A549 (cell line): Measurements from ENCODE around the gene IFI27L2. TPM values are rescaled to one million over a fixed set of nuclear protein-coding genes. Genes with fewer than 3 reads are reported as not detected.

Experiments
- ATAC-seq, 2 experiments: fragments of 200-7000 bp in 1 of 2; fragments of >200 bp in 1 of 2; cut with Nextera tagmentation in 1 of 2; cut with Tn5 transposase in 1 of 2; 3 replicates each; pipeline versions ENCODE4 v1.8.0 to v1.9.1; 2018 to 2020; ENCODE audit warnings: mild to moderate bottlenecking in 1 of 2, moderate library complexity in 1 of 2
- CTCF ChIA-PET: fragments of 300-600 bp; sonication (Branson Sonifier 250); formaldehyde crosslinking; extraction: SDS; loops from one replicate; lab custom pipeline; 2021; ENCODE audit warnings: antibody characterized with exemption, inconsistent platforms; lab: Yijun Ruan, JAX
- POLR2A ChIA-PET: fragments of 350-600 bp; formaldehyde crosslinking; extraction: SDS; loops from one replicate; lab custom pipeline; 2021; ENCODE audit warnings: antibody characterized with exemption, inconsistent platforms; lab: Yijun Ruan, JAX
- DNase-seq, 2 experiments: peaks; one replicate each; pipeline versions ENCODE4 v3.0.0 to v3.0.0-alpha.2; 2011 to 2016; ENCODE audit warnings: low read depth in 1 of 2, low spot score in 1 of 2
- FAIRE-seq: peaks from 2 replicates; lab custom pipeline; 2011; peaks lifted over from hg19 to GRCh38; lab: Jason Lieb, UNC
- H3K27ac ChIP-seq, 2 experiments: fragments of >200 bp; sonication (Bioruptor Twin); formaldehyde crosslinking; 3 replicates each; pipeline ENCODE4 v1.5.1; 2016 to 2017
- H3K4me1 ChIP-seq: fragments of >200 bp; sonication (Bioruptor Twin); formaldehyde crosslinking; 3 replicates; pipeline ENCODE4 v1.6.1; 2016
- H3K4me2 ChIP-seq: fragments of >200 bp; sonication (Bioruptor Twin); formaldehyde crosslinking; 3 replicates; pipeline ENCODE4 v1.6.1; 2016
- H3K4me3 ChIP-seq: fragments of >200 bp; sonication (Bioruptor Twin); formaldehyde crosslinking; 3 replicates; pipeline ENCODE4 v1.5.1; 2016
- H3K9me3 ChIP-seq: fragments of >200 bp; sonication (Bioruptor Twin); formaldehyde crosslinking; 3 replicates; pipeline ENCODE4 v1.6.1; 2016
- BCL3 ChIP-seq: fragments of >200 bp; sonication (Bioruptor Twin); formaldehyde crosslinking; IDR thresholded peaks from 3 replicates; pipeline ENCODE4 v1.6.1; 2016
- CBX2 ChIP-seq: fragments of 200-600 bp; sonication (generic); IDR thresholded peaks from 2 replicates; pipeline ENCODE4 v1.6.1; 2016; ENCODE audit warnings: low read depth, mild to moderate bottlenecking, borderline replicate concordance
- CEBPB ChIP-seq, 2 experiments: fragments of >200 bp in 1 of 2; sonication (Bioruptor Twin) in 1 of 2; formaldehyde crosslinking in 1 of 2; IDR thresholded peaks; 2 replicates each; pipeline ENCODE4 v1.6.1; 2012 to 2016
- CHD2 ChIP-seq: fragments of 150-350 bp; IDR thresholded peaks from 2 replicates; pipeline ENCODE4 v1.6.1; 2014; ENCODE audit warnings: low read length; ENCODE audit not compliant: partially characterized antibody
- CHD4 ChIP-seq: fragments of 200-600 bp; sonication (generic); IDR thresholded peaks from 2 replicates; pipeline ENCODE4 v1.6.1; 2016; ENCODE audit warnings: antibody characterized with exemption, mild to moderate bottlenecking, borderline replicate concordance
- EHF ChIP-seq: fragments of 250-450 bp; sonication (Bioruptor Pico); IDR thresholded peaks from 2 replicates; pipeline ENCODE4 v1.5.0; 2020; ENCODE audit warnings: mild to moderate bottlenecking
- EP300 ChIP-seq, 2 experiments: fragments of >200 bp; sonication (Bioruptor Twin); formaldehyde crosslinking; IDR thresholded peaks; 2 replicates in 1 of 2; 3 replicates in 1 of 2; pipeline ENCODE4 v1.6.1; 2016 to 2017
- FOSB ChIP-seq: fragments of 250-450 bp; sonication (Bioruptor Pico); IDR thresholded peaks from 2 replicates; pipeline ENCODE4 v1.5.0; 2020; ENCODE audit warnings: mild to moderate bottlenecking, moderate library complexity
- HEYL ChIP-seq: fragments of 250-450 bp; sonication (Bioruptor Pico); IDR thresholded peaks from 2 replicates; pipeline ENCODE4 v1.8.0; 2021; ENCODE audit warnings: mild to moderate bottlenecking, moderate library complexity
- HMGXB4 ChIP-seq: fragments of 250-450 bp; sonication (Bioruptor Pico); IDR thresholded peaks from 2 replicates; pipeline ENCODE4 v1.5.0; 2021; ENCODE audit warnings: mild to moderate bottlenecking, moderate library complexity, borderline replicate concordance
- HOXA7 ChIP-seq: fragments of 250-450 bp; sonication (Bioruptor Pico); IDR thresholded peaks from 2 replicates; pipeline ENCODE4 v1.5.0; 2020; ENCODE audit warnings: mild to moderate bottlenecking, moderate library complexity
- HOXB13 ChIP-seq: fragments of 250-450 bp; sonication (Bioruptor Pico); IDR thresholded peaks from 2 replicates; pipeline ENCODE4 v1.5.0; 2020; ENCODE audit warnings: low read depth, mild to moderate bottlenecking, moderate library complexity
- HOXB5 ChIP-seq: fragments of 250-450 bp; sonication (Bioruptor Pico); IDR thresholded peaks from 2 replicates; pipeline ENCODE4 v1.5.0; 2020; ENCODE audit warnings: mild to moderate bottlenecking, moderate library complexity
- KDM1A ChIP-seq: fragments of 200-600 bp; sonication (generic); IDR thresholded peaks from 2 replicates; pipeline ENCODE4 v1.6.1; 2016; ENCODE audit warnings: low read depth, mild to moderate bottlenecking
- POLR2A ChIP-seq: IDR thresholded peaks from 2 replicates; pipeline ENCODE4 v1.6.1; 2012; ENCODE audit warnings: mild to moderate bottlenecking, low read length
- RARB ChIP-seq: fragments of 250-450 bp; sonication (Bioruptor Pico); IDR thresholded peaks from 2 replicates; pipeline ENCODE4 v1.8.0; 2021; ENCODE audit warnings: mild to moderate bottlenecking, moderate library complexity
- RCOR1 ChIP-seq: fragments of 150-350 bp; IDR thresholded peaks from 2 replicates; pipeline ENCODE4 v1.6.1; 2014; ENCODE audit warnings: antibody characterized with exemption, low read length, low read depth
- SMC3 ChIP-seq: fragments of >200 bp; sonication (Bioruptor Twin); formaldehyde crosslinking; IDR thresholded peaks from 3 replicates; pipeline ENCODE4 v1.6.1; 2018; ENCODE audit warnings: inconsistent platforms
- TFCP2L1 ChIP-seq: fragments of 250-450 bp; sonication (Bioruptor Pico); IDR thresholded peaks from 2 replicates; pipeline ENCODE4 v1.5.0; 2021; ENCODE audit warnings: mild to moderate bottlenecking
- TP53 ChIP-seq: fragments of 250-450 bp; sonication (Bioruptor Pico); IDR thresholded peaks from 2 replicates; pipeline ENCODE4 v1.5.0; 2021; ENCODE audit warnings: mild to moderate bottlenecking, moderate library complexity
- ZFP36 ChIP-seq: fragments of 450-650 bp; IDR thresholded peaks from 2 replicates; pipeline ENCODE4 v1.6.1; 2014; ENCODE audit warnings: borderline replicate concordance; ENCODE audit not compliant: partially characterized antibody
- WGBS: methylation state at CpG from one replicate; pipeline ENCODE4 v1.1.6; 2017; ENCODE audit errors: missing lambda C conversion rate; 5-methylcytosine and 5-hydroxymethylcytosine counted together
- polyA plus RNA-seq, 4 experiments: library from polyadenylated mRNA; depleted of rRNA in 3 of 4; stranded (reverse); fragments of >200 nt; fragmentation: RNase III in 1 of 4; extraction: RNeasy Plus Mini Kit Qiagen cat#74134 plus additional on column Dnase treatment in 1 of 4; gene quantifications; 2 replicates in 3 of 4; 3 replicates in 1 of 4; pipeline ENCODE4 v1.2.3, GENCODE V29; 2011 to 2017
- TF ChIP-seq, protein P1 (sequence below): IDR thresholded peaks from 2 replicates; pipeline ENCODE4 v1.6.1; 2012
- TF ChIP-seq, protein P2 (sequence below): fragments of 200-600 bp; sonication (generic); IDR thresholded peaks from 2 replicates; pipeline ENCODE4 v1.6.1; 2016; ENCODE audit warnings: antibody characterized with exemption, mild to moderate bottlenecking, moderate library complexity

The IFI27L2 gene
- polyA plus RNA-seq, 2 of the 4 experiments (the other 2 are of a cell fraction): 20.3 to 64.4 TPM

DNA sequence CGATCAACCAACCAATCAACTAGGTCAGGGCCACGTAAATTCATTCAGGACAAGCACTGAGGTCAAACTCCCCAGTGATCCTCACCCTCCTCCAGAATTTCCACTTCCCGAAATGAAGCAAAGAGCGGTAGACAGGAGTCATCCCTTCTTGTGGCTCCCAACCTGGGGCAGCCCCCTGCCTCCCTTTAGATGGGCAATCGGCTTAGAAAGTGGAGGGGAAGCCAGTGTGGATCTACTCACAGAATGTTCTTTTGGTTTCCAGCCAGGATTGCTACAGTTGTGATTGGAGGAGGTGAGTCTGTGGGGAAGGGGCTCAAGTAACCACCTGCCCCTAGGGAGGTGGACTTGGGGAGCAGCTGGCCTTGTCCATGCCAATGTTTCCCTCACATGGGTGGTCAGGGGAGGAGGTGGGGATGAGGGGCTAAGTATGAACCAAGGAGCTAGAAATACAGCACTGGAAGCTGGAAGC, 14.8 kb downstream of the IFI27L2 start (continued):
- TF ChIP-seq, protein P1, sequence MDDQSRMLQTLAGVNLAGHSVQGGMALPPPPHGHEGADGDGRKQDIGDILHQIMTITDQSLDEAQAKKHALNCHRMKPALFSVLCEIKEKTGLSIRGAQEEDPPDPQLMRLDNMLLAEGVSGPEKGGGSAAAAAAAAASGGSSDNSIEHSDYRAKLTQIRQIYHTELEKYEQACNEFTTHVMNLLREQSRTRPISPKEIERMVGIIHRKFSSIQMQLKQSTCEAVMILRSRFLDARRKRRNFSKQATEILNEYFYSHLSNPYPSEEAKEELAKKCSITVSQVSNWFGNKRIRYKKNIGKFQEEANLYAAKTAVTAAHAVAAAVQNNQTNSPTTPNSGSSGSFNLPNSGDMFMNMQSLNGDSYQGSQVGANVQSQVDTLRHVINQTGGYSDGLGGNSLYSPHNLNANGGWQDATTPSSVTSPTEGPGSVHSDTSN: no peak
- TF ChIP-seq HMGXB4 (no peak), HOXA7 (CRISPR knock-in tag) (no peak), POLR2A (no peak)
- TF ChIP-seq, all 56 proteins: peak for 0

DNA sequence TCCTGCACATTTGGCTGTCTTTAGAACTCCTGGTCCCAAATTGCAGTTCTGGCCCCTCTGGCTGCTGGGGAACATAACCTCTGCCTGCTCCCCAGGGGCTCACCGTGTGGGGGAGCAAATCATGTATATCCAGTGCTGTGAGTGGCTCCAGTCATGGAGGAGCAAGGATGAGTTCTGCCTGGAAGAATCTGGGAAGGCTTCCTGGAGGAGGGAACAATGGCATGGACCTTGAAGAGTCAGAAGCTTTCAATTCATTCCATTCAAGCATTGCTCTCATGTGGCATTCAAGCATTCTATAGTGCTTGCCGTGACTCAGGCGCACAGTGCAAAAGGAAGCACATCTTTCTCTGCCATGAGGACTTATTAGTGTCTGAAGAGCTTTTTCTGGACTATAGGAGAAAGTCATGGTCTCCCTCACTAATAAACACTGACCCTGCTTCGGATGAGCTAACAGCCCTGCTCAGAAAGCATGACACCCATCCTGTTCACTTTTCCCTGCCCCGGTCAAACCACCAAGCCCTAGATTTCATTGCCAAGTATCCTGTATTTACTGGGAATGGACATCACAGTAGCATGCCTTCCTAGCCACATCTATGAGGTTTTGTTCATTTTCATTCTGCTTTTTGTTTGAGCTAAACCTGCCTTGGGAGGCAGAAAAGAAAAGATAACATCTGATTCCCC, 15.4 kb downstream of the IFI27L2 start:
- Histone ChIP-seq H3K4me2 (no peak overlapping the region), H3K9me3 (peaks cover 5% of the 10 kb centered on the region; the same call in 1 of the 3 replicates), H3K4me3 (no peak overlapping the region), H3K4me1 (no peaks in the 10 kb centered on the region), H3K27ac (no peak overlapping the region)
- POLR2A ChIA-PET: no interaction called here
- WGBS: 72% methylated on average over 5 of the region's 5 CpGs
- TF ChIP-seq ZFP36 (peak; percentile 64), KDM1A (no peak), BCL3 (no peak), EHF (CRISPR knock-in tag) (no peak), HOXB13 (CRISPR knock-in tag) (no peak)
- FAIRE-seq (no peak), DNase-seq (no peak), ATAC-seq (no peak)
- CTCF ChIA-PET: interaction anchor here (0.9 to 3.0 kb wide), 4 partner anchors 18 to 78 kb away, joined by 6 to 17 read pairs (median 6); no protein-coding TSS in a partner anchor

DNA sequence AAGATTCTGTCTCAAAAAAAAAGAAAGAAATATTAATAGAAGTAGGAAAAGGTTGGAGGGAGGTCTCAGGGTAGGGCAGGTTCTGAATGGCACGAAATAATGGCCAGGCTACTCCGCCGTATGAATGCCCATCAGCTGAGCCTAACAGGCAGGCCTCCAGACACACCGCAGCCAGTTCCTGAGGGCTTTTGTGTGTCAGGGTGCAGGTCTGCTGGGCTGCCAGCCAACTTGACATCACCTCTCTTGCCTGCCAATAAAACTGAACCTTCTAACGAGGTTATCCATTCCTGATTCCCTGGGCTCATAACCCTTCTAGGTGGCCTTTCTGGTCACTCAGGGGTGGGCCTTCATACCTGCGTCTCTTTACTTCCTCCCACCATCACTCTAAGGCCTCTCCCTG, 15.9 kb downstream of the IFI27L2 start:
- CTCF ChIA-PET: interaction anchor here (0.6 to 0.9 kb wide), 2 partner anchors 77 to 793 kb away, joined by 3 to 6 read pairs; no protein-coding TSS in a partner anchor
- Histone ChIP-seq H3K4me3 (no peak overlapping the region), H3K4me1 (no peaks in the 10 kb centered on the region), H3K4me2 (no peak overlapping the region), H3K9me3 (no peaks in the 10 kb centered on the region), H3K27ac (no peak overlapping the region)
- TF ChIP-seq BCL3: no peak
- no peak for TF ChIP-seq RARB (CRISPR knock-in tag)
- TF ChIP-seq HMGXB4: no peak
- TF ChIP-seq EP300 (IDR thresholded peaks at IDR 0.05): no peak
- no peak for TF ChIP-seq CHD2
- no peak for TF ChIP-seq FOSB (CRISPR knock-in tag)
- TF ChIP-seq EHF (CRISPR knock-in tag): no peak
- TF ChIP-seq SMC3: no peak
- TF ChIP-seq HOXB5 (CRISPR knock-in tag): no peak
- no peak for TF ChIP-seq TFCP2L1 (CRISPR knock-in tag)
- TF ChIP-seq TP53 (CRISPR knock-in tag): no peak
- TF ChIP-seq CHD4: no peak
- TF ChIP-seq HEYL (CRISPR knock-in tag): no peak
- TF ChIP-seq CBX2: no peak
- TF ChIP-seq RCOR1: no peak
- TF ChIP-seq CEBPB (IDR thresholded peaks at IDR 0.05): no peak
- no peak for TF ChIP-seq HOXA7 (CRISPR knock-in tag)
- TF ChIP-seq, protein P2, sequence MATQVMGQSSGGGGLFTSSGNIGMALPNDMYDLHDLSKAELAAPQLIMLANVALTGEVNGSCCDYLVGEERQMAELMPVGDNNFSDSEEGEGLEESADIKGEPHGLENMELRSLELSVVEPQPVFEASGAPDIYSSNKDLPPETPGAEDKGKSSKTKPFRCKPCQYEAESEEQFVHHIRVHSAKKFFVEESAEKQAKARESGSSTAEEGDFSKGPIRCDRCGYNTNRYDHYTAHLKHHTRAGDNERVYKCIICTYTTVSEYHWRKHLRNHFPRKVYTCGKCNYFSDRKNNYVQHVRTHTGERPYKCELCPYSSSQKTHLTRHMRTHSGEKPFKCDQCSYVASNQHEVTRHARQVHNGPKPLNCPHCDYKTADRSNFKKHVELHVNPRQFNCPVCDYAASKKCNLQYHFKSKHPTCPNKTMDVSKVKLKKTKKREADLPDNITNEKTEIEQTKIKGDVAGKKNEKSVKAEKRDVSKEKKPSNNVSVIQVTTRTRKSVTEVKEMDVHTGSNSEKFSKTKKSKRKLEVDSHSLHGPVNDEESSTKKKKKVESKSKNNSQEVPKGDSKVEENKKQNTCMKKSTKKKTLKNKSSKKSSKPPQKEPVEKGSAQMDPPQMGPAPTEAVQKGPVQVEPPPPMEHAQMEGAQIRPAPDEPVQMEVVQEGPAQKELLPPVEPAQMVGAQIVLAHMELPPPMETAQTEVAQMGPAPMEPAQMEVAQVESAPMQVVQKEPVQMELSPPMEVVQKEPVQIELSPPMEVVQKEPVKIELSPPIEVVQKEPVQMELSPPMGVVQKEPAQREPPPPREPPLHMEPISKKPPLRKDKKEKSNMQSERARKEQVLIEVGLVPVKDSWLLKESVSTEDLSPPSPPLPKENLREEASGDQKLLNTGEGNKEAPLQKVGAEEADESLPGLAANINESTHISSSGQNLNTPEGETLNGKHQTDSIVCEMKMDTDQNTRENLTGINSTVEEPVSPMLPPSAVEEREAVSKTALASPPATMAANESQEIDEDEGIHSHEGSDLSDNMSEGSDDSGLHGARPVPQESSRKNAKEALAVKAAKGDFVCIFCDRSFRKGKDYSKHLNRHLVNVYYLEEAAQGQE: no peak
- FAIRE-seq (no peak), ATAC-seq (no peak), DNase-seq (no peak)
- 63% methylated on average over 6 of the region's 6 CpGs for WGBS
- POLR2A ChIA-PET: no interaction called here
